Islet precursor cell (in vitro differentiated cells): ENCODE measurements around the gene CISH.

Experiments
- DNase-seq: peaks from one replicate; pipeline ENCODE4 v3.0.0-alpha.2; 2018

The CISH gene, protein sequence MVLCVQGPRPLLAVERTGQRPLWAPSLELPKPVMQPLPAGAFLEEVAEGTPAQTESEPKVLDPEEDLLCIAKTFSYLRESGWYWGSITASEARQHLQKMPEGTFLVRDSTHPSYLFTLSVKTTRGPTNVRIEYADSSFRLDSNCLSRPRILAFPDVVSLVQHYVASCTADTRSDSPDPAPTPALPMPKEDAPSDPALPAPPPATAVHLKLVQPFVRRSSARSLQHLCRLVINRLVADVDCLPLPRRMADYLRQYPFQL

DNA sequence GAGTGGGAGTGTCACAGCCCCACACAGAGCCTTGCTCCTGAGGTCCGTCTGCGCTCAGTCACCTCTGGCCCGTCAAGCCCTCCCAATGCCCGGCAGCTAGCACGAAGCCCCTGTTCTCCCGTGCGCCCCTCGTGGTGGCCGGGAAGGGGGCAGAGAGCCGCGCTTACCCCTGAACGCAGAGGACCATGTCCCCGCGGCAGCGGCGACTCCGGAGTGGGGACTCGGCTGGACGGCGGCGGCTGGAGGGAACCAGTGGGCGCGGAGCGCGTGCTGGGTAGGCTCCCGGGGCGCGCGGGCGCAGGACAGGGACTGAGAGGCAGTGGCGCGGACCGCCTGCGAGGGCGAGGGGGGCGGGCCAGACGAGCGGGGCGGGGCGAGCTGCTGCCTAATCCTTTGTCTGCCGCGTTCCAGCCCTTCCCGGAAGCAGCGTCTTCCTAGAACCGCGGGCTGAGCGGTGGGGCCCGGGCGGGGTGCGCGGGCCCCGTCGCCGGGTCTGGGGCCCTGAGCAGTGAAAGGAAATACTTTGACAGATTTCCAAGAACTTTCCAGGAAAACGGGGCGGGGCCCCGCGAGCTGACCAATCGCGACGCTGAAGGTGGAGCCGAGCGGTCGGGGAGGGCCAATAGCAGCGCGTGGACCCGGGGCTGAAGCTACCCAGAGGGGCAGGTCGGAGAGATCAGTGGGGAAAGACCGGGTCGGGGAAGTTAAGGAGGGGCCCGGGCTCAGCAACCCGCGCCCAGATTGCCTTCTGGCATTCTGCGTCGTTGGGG, at the start of gene CISH:
CISH (minus strand) TSS at position 311 of the 770 bp plus-strand sequence; CDS start at position 187, 124 bp downstream.
- DNase-seq: peak; percentile 98

DNA sequence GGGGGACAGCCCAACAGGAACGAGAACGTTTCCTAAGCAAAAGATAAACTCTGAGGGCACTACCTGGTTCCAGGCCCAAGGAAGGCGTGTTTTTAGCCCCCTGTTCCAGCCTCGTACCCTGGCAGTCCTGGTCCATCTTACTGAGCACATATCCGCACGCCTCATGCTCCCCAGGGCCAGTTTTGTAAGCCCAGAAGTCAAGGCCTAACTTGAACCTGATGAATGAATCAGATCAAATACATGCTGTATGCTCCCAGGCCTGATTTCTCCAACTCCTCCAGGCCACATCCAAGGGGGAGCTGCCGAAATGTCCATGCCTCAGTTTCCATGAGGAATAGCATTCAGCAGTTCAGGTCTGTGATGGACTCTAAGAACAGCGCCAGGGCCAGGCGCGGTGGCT, 48.8 kb upstream of the CISH start:
- peak; percentile 26 for DNase-seq

DNA sequence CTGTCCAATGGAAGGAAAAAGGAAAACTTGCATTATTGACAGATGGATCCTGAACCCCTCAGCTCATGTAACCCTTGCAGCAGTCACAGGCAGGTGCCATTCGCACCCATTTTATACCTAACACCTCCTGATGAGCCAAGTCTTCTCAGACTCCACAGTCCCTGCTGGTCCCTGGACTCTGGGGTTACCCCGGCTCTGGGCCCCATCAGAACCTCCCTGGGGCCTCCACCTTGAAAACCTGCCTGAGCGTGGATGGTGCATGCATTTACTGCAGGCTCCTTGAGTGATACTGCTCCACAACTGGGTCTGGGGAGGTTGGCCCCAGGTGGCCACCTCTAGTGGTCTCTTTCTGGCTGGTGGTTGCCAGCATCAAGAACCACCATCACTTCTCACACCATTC, 47.3 kb upstream of the CISH start:
- no peak for DNase-seq

DNA sequence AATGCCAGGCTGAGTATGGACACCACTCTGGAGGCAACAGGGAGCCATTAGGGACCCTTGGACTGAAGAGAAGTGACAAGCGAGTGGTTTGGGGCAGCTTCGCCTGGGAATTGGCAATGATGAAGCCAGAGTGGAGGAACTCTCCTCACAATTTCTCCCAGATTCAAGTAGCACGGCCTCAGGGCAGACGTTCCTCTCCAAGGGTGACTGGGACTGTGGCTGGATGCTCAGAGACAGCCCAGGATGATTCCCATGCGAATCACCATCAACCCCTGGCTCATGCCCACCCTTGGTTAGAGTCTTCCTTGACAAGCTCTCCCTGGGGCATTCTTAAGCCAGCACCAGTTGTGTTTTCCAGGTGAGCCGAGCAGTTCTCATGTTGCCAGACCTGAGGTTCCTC, 46.8 kb upstream of the CISH start:
- peak; percentile 89 for DNase-seq

DNA sequence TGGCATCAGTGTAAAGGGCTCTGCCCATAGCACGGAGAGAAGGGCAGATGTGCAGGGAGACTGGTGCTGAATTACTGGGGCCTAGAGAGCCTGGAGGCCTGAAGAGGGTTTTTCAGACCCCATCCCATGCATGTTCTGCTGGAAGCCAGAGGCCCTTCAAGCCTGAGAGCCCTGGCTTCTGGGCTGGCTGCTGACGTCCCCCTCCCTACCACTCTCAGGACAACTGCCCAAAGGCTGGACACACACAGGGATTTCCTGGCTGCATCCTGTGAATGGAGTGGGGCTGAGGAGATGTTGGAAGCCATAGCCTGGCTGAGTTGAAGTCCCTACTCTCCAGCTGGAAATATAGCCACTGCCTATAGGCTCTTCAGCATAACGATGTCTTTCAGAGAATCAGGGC, 46.2 kb upstream of the CISH start:
- no peak for DNase-seq

DNA sequence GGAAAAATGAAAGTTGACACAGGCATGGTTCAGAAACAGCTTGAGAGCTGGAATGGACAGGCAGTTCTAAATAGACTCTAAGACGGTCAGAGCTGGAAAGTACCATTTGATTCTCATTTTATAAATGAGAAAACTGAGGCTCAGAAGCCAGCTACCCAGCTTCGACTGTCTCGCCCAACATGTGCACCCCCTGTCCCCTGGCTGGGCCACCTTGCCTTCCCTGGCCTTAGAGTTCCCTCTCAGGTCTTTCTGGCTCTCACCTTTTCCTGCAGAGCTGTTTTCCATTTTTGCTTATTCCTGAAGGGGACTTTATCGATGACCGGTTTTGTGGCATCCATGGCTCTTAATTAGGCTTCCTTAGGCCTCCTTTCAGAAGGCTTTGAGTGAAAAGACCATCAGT, 45.8 kb upstream of the CISH start:
- DNase-seq: no peak

DNA sequence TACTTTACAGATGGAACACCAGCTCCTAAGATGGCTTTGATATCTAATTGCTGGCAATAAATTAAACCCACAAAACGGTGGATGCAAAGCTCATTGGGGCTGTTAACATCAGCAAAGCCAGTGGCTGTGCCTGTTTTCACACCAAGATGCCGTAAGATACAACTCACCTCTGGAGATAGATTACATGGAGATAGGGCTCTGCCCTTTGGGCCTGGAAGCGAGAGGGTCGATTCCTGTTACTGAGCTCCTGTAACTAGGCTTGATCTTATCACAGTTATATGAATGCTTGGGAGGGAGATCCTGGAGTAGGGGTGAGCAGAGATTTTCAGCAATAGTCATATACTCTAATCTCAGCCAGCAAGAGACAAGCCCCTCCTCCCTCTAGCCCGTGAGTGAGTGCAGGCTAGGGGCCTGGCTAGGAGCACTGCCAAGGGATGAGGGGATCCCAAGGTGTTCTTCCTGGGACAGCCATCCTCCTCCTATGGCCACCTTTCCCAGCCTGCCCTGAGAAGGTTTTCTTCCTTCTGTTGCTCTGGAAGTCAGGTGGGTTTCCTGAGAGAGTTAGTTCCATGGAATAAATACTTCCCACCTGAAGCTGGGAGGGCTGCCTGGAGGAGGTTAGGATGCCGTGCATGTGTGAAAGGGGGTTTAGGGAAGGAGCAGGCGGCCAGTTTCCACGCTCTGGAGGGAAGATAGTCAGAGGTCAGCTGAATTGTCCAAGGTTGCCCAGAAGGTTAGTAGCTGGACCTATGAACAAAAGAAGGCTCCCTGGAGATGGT, 45.0 kb upstream of the CISH start:
- DNase-seq: no peak

DNA sequence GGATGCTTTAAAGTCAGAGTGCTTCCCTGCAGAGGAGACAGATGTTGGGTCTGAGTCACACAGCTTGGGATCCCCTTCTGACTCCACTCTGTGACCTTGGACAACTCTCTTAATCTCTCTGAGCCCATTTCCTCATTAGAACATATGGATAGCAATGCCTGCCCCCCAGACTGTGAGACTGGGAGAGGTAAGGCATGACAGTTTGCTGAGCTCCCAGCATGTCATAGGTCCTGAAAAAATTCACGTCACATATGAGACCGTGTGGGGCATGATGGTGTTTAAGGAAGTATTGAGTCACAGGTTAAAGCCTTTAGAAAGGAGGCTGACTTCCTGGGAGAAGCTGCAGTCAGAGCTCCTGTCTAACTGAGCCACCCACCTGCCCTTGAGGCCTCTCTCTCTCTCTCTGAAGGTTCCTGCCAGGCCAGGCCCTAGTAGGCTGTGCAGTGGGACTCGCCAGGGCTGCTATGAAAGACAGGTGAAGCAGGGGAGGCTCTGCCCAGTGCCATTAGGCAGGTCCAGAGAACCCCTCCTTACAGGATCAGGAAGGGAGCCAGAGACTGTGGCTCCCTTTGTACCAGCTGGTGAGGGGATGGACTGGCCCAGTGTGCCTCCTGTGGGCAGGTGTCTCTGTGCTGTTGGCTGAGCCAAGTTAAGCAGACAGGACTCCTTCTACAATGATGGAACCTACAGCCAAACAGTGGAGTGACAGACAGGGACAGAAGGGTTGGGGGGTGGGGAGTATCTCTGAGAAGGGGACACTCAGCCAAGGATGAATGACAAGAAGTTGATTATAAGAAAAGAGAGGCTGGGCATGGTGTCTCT, 43.6 kb upstream of the CISH start:
- DNase-seq: no peak

DNA sequence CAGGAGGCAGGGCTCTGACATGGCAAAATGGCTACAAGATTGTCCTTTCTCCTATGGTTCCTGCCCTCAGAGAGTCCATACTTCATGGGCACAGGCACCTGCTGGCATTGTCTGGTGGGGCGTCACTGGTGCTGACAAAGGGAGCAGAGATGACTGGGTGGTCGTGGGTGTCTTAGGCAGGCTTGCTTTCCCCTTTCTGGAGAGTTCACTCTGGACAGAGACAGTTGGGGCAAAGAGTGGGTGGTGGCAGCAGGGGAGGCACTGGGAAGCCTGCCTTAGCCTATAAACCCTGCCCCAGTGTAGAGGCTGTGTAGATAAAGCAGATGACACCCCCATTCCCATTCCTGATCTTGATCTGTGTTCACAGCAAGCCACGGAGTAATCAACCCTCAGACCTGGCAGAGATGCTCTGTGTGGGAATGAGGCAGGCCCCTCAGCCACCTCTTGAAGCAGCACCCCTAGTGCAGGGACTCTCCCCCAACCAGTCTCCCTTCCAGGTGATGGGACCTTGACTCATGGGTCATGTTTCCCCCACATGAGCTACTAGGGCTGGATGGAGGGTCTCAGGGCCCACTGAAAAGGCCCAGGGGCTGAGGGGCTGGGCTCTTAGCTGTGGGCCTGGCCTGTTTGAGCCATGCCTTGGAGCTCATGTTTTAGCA, 42.5 kb upstream of the CISH start:
- DNase-seq: no peak

DNA sequence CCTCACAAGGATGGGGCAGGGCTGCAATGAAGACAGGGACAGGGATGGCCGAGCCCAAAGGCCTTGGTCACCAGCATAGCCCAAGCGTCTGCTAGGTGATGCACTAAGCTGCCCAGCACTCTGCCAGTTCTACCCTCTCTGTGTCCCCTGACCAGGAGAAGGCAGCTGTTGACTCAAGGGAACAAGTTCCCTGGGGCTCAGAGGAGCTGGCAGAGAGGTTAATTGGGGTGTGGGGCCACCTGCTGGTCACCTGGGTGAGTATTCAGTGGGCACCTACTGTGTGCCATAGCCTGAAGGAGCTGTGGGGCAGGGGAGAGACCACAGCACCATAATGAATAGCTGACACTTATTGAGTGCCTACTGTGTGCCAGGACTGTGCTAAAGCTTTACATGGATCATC, 41.1 kb upstream of the CISH start:
- no peak for DNase-seq

DNA sequence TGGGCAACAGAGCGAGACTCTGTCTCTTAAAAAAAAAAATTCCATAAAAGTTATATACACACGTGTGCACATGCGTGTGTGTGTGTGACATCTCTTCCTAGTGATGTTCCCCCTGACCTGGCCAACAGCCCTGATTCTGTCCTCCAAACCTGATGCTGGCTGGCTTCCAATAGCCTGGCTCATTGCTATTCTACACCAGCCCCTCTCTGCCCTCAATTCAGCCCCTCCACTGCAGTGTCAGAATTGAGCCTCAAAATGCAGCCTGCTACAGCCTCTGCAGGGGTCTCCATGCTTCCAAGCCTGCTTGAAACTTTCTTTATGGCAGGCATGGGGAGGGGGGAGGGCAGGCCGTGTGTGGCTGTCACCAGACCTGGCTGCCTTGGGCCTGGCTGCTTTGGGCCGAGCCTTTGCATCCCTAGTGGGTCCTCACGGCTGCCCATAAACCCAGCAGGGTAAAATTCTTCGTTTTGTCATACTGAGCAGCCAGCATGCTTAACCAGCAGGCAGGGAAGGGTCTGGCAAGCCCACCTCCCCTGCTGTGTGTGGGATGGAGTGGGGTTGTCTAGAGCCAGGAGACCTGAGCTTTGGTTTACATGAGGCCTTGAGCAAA, 40.5 kb upstream of the CISH start:
- DNase-seq: no peak

DNA sequence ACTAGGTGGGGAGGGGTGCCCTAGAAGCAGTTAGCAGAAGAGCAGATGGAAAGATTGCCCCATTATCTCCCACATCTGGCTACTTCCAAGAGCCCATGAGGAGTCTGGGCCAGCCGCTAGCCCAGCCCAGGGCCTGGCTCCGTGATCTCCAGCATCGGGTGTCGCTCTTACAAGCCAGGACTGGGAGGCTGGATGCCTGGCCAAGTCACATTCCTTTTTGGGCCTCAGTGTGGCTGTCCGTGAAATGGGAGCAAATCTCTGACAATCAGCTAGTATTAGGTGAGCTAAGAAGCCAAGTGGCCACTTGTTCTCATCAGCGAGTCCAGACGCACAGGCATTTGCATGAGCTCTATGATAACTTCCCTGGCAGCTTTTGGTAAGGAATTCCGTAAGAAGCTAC, 39.9 kb upstream of the CISH start:
- DNase-seq: no peak

DNA sequence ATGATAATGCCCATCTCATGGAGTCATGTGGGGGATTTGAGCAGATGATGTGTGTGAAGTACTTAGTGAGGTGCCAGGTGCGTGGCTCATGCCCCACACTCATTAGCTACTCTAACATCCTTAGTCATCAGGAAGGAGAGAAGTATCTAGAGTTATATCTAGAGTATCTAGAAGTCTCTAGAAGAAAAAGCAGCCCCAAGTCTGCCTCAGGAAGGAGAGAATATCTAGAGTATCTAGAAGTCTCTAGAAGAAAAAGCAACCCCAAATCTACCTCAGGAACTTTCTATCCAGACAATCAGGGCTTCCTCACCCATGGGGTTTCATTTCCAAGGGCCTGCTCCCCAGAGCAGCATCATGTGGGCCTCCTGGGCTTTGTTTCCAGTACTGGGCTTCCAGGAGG, 38.4 kb upstream of the CISH start:
- no peak for DNase-seq

DNA sequence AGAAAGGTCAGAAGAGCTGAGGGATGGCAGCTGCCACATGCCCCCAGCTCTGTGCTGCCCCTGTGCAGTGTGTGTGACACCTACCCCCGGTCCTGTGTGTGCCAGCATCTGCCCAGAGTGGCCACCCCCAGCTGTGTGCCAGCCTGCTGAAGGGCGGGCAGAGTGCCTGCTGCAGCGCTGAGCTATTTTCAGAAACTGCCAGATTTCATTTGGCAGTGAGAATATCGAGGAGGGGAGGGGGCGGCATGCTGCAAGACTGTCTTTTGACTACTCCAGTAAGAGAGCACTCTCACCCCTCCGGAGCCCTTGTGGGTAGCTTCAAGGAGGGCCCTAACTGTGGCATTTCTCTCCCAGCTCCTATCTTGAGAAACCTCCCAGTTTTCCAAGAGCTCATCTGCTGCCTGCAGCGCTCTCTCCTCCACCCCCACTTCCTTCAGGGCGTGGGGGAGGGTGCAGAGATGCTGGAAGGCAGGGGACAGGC, 37.9 kb upstream of the CISH start:
- no peak for DNase-seq

DNA sequence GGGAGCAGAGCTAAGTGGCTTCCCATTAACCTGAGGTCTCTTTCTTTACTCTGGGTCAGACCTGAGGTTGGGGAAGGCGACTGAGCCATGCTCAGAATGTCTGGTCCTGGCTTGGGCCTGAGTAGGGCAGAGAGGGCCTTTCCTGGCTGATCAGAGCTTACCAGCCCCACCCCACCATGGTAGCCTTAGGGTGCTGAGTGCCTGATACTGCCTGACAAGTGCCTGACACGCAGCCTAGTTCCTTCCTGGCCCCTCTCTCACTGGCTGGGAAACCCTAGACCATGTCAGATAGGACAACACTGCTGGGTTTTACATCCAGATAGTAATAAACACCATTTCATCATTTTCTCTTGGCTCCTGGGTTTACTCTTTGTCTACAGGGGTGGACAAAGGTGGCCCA, 37.4 kb upstream of the CISH start:
- no peak for DNase-seq

DNA sequence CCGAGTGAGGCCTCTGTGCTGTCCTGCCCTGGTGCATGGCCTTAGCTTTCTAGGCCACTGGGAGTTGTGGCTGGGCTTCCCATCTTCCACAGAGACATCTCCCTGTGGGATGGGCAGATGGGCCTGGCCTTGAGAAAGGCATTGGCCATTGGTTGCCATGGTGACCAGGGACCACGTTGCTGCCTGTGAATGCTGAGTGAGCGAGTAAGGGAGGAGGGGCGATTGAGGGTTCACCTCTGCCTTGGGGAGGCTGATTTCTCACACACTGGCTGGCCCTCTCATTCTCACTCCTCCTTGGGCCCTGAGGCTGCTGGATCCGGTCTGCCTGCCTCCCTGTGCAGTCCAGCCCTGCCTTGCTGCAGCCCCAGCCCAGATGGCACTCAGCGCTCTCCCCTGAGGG, 36.7 kb upstream of the CISH start:
- no peak for DNase-seq

DNA sequence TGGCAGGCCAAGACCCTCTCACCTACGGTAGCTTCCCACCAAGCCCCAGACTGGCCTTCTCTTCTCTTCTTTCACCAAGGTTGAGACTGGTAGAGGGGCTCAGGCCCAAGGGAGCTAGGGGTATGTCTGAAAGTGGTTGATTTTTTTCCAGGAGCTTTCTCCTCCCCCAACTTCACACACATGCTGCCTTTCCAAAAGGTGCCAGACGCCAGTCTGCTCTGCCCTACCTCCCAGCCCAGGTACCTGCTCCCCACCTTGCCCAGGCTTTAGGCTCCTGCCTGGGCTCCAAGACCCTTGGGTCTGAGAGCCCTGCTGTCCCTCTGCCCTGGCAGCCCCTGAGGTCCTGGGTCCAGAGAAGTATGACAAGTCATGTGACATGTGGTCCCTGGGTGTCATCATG, 33.8 kb upstream of the CISH start:
- DNase-seq: no peak

DNA sequence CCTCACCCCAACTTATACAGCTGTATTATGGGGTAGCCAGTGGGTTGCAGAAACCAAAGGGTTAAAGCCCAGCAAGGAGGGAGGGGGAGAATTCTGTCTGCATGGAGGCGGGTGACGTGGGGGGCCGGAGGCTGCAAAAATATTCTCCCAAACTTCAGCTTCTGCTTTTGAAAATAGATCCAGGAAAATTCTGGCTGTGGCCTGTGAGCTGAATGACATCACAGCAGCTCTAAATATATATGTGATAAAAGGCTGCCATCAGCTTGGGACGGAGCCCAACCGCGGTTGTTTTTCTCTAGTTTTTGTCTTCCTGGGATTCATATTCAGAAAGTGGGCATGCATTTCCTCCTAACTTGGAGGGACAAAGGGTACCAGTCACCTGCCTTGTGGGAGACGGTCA, 33.0 kb upstream of the CISH start:
- DNase-seq: no peak

DNA sequence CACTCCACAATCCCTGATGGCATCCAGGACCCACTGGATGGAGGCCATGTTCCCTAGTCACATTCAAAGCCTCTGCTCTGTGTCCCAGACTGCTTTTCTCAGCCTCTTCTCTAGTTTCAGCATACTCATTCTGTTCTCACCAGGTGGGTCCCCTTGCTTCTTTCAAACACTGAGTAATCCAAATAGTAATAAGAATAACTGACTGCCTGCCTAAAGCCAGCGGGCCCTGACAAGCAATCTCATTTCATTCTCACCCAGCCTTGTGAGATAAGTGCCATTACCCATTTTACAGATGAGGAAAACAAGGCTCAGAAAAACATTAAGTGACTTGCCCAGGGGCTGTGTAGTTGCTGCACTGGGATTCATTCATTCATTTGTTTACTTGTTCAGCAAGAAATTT, 30.8 kb upstream of the CISH start:
- DNase-seq: no peak

DNA sequence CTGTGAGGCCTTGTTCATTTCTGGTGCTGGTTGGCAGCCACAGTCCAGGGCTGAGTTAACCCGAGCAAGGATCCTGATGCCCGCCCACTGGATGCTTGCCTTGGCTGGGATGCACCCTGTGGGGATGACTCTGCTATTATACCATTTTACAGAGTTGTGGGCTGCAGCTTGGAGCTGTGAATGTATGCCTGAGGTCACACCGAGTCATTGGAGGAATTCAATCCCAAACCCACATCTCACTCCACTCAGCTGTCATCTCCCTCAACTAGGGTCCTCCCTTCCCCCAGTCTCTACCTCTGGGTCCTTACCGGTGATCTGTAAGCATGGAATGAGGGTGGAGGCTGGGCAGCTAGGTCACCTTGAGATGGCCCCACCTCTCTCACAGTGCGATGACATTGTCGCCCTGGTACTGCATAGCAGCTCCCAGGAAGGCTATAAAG, 27.5 kb upstream of the CISH start:
- peak; percentile 68 for DNase-seq

DNA sequence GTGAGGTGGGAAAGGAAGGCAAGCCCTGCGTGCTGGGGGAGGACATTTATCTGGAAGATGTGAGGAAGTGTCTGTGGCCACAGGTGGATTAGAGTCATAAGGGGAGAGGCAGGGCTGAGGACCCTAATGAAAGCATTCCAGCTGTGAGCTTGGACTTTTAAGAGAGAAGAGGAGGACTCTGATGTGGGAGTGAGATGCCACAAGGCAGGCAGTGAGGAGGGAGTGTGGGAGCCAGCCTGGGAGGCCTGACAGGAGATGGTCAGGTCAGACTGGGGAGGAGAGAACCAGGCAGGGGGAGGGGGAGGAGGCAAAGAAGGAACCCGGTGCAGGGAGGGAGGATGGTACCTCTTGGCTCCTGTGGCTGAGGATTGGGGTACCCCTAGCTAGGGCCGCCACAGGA, 26.4 kb upstream of the CISH start:
- DNase-seq: no peak

DNA sequence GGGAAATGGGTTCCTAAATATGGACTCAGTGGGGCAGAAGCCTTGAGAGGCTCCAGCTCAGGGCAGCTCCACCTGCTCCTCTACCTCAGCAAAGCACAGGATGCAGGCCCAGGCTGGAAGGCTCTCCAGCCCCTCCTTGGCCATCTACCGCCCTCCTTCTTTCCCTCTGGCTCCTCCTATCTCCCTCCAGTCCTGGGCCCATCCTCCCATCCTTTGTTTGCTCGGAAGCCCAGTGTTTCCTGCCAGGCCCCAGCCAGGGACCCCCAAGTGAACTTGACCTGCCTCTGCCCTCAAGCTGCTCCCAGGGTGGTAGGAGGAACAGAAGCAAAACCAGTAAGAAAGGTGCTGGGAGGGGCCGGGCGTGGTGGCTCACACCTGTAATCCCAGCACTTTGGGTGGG, 25.4 kb upstream of the CISH start:
- DNase-seq: no peak
